Measurements from ENCODE around the gene GLB1L. TPM values are rescaled to one million over a fixed set of nuclear protein-coding genes. Genes with fewer than 3 reads are reported as not detected.

The GLB1L gene
- total and polyA plus RNA-seq, 2 of the 8 experiments (the other 6 are each of a cell fraction or from before 2014, with no cell fraction given): 3.7 to 4.0 TPM

- POLR2A ChIA-PET (ENCODE audit: partially characterized antibody): interaction anchor here (0.7 to 4.3 kb wide), 5 partner anchors 13 to 113 kb away, joined by 3 to 33 read pairs (median 3); partner anchors contain the start of genes DNAJB2, GLB1L, STK16 and TUBA4B
- Histone ChIP-seq H4K8ac (ENCODE audit: extremely low read depth, insufficient read depth, low read length) (no peak overlapping the region), H2BK20ac (ENCODE audit: low read length) (no peak overlapping the region), H2AFZ (ENCODE audit: low read length) (no peak overlapping the region), H3K27me3 (replicated peaks in 1 of 4; ENCODE audit: control insufficient read depth in 3 of 4, extremely low read depth in 1 of 4, insufficient read depth in 3 of 4, low read length in 3 of 4) (peaks cover 0 to 23% (median 13%) of the 10 kb centered on the region in 4 experiments; a peak in 6 of 7 replicates), H2BK5ac (ENCODE audit: low read depth, low read length) (no peak overlapping the region), H2AK5ac (ENCODE audit: low read depth, low read length) (no peak overlapping the region), H4K91ac (replicated peaks; ENCODE audit: insufficient read length, low read length) (no peak overlapping the region), H3K4ac (replicated peaks; ENCODE audit: insufficient read length, low read depth, low read length) (no peak overlapping the region), H3K14ac (ENCODE audit: insufficient read length) (no peak overlapping the region), H4K20me1 (replicated peaks in 1 of 2; ENCODE audit: control insufficient read depth in 1 of 2, insufficient read depth in 2 of 2, low read length in 2 of 2) (peaks cover 0 to 2% of the 10 kb centered on the region in 2 experiments), H3K79me2 (ENCODE audit: control insufficient read depth in 1 of 2, insufficient read depth in 2 of 2, low read length in 2 of 2) (no peaks in the 10 kb centered on the region), H3K9me3 (ENCODE audit: insufficient read depth in 2 of 2, low read depth in 1 of 2, low read length in 1 of 2) (0 out of 4 replicates have a peak, but pooled peaks cover 0 to 5% of the 10 kb centered on the region in 2 experiments), H3K23me2 (ENCODE audit: low read depth, low read length) (peaks cover 4% of the 10 kb centered on the region; the same call in 1 of the 2 replicates), H3K79me1 (ENCODE audit: low read depth, low read length) (no peaks in the 10 kb centered on the region), H3K18ac (ENCODE audit: extremely low read depth, low read length) (no peak overlapping the region), H3K9ac (replicated peaks in 1 of 4; ENCODE audit: extremely low read depth in 1 of 4, low read depth in 3 of 4, low read length in 3 of 4) (no peak overlapping the region), H2BK12ac (ENCODE audit: low read depth, low read length) (no peak overlapping the region), H2BK120ac (replicated peaks; ENCODE audit: low read depth, low read length) (no peak overlapping the region), H3K4me3 (ENCODE audit: extremely low read depth in 1 of 4, insufficient read depth in 2 of 4, low read depth in 3 of 4, low read length in 4 of 4) (no peak overlapping the region), H3K36me3 (ENCODE audit: control insufficient read depth in 2 of 4, insufficient read depth in 4 of 4, low read length in 3 of 4) (no peaks in the 10 kb centered on the region), H3K27ac (ENCODE audit: low read depth, low read length) (no peak overlapping the region), H3K56ac (replicated peaks; ENCODE audit: insufficient read length, low read depth, low read length) (no peak overlapping the region), H3K4me1 (replicated peaks in 1 of 4; ENCODE audit: control insufficient read depth in 3 of 4, insufficient read depth in 4 of 4, low read length in 3 of 4) (peaks cover 0 to 4% (median 0%) of the 10 kb centered on the region in 4 experiments; a peak in 2 of 7 replicates), H3K4me2 (ENCODE audit: insufficient read depth in 1 of 2, low read depth in 2 of 2, low read length in 2 of 2) (no peak overlapping the region), H3K23ac (ENCODE audit: insufficient read length) (no peak overlapping the region), H4K5ac (ENCODE audit: insufficient read length, low read depth, low read length) (no peak overlapping the region), H2BK15ac (ENCODE audit: low read length) (no peak overlapping the region)
- CTCF ChIA-PET (ENCODE audit: partially characterized antibody): interaction anchor here (0.9 to 11.7 kb wide), 12 partner anchors 10 to 312 kb away, joined by 3 to 220 read pairs (median 4); partner anchors contain the start of genes DNAJB2, PTPRN and TUBA4B
- FAIRE-seq (no peak), DNase-seq (ENCODE audit: low read depth in 1 of 2, low spot score in 2 of 2) (no peak)
- 83% methylated on average over 4 of the region's 4 CpGs; no CpG with 5 or more reads in 1 of the 2 experiments for WGBS, 2 experiments (ENCODE audit: extremely low coverage in 1 of 2, insufficient coverage in 1 of 2, insufficient read length in 1 of 2, insufficient replicate concordance in 2 of 2, low coverage in 1 of 2, low lambda C conversion rate in 2 of 2, missing lambda C conversion rate in 1 of 2)
- TF ChIP-seq RBBP5 (IDR thresholded peaks at IDR 0.05; ENCODE audit: borderline replicate concordance, low read depth, low read length) (no peak), ASH2L (IDR thresholded peaks at IDR 0.05; ENCODE audit: low read length) (no peak), PHF8 (conservative IDR thresholded peaks at IDR 0.05; ENCODE audit: low read depth, low read length) (no peak), POLR2AphosphoS5 (IDR thresholded peaks at IDR 0.05; ENCODE audit: low read depth, low read length) (no peak), CBX5 (IDR thresholded peaks at IDR 0.05; ENCODE audit: low read depth, low read length) (no peak)
These were observed 46.8 kb upstream of the GLB1L start for GRCh38 chr2:219291910-219292490.
